ENCODE data around the gene KRTAP4-7. TPM values are rescaled to one million over a fixed set of nuclear protein-coding genes. Genes with fewer than 3 reads are reported as not detected.
"Not testable (repeated sequence)": the region's sequence is repeated elsewhere in the genome, so short reads cannot be mapped to it uniquely, and the experiment has no call there.

KRTAP4-7 gene
- total RNA-seq, 1 donor from 2014 or later = not detected

DNA sequence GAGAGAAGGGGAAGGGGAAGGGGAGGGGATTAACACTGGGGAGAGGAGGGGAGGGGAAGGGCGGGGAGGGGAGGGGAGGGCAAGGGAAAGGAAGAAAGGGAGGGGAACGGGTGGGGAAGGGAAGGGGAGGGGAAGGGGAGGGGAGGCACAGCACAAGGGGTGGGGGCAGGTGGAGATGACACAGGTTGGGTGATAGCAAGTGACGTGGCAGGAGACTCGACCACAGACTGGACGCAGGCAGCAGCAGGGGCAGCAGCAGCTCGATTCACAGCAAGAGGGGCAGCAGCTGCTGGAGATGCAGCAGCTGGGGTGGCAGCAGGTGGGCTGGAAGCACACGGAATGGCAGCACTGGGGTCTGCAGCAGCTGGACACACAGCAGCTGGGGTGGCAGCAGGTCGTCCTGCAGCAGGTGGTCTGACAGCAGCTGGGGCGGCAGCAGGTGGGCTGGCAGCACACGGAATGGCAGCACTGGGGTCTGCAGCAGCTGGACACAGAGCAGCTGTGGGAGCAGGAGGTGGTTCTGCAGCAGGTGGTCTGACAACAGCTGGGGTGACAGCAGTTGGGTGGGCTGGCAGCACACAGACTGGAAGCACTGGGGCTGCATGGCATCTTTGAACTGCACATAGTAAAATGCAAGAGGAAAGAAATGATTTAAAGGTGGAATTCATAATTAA lies 17.8 kb downstream of the KRTAP4-7 start, which contains the start of gene KRTAP4-16:
TSS of gene KRTAP4-16 (minus strand) at position 624 of the 674 bp plus-strand sequence. CDS start at position 624, 0 bp downstream.
- Mint-ChIP-seq H3K4me3 (no peak within 1 kb of the TSS), H3K36me3 (peaks cover 5% of the 10 kb centered on the region), H3K27me3 (no peaks in the 10 kb centered on the region), H3K27ac (no peak within 1 kb of the TSS), H3K9me3 (peaks cover 6% of the 10 kb centered on the region), H3K4me1 (ENCODE audit: unreplicated experiment) (peaks cover 14% of the 10 kb centered on the region)
- DNase-seq (ENCODE audit: extremely low spot score, unreplicated experiment) = no peak
- no peak for TF ChIP-seq CTCF (conservative IDR thresholded peaks at IDR 0.05)

DNA sequence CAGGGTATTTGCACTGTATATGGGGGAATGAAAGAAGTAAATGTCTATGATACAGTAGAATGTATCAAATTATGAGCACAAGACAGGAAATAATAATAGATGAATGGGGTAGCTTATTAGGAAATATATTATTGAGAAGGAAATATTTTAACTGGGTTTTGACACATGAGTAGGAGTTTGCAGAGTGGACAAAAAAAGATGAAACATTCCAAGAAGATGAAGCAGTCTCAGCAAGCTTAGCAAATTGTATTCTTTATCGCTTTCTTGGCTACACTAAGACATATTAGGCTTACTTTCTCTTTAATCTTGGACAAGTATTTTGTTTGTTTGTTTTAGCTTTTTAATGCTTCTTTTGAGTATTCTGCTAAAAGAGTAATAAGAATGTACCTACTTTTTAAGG lies 19.9 kb downstream of the KRTAP4-7 start:
- Mint-ChIP-seq H3K4me1 (ENCODE audit: unreplicated experiment) (peaks cover 14% of the 10 kb centered on the region), H3K4me3 (no peak overlapping the region), H3K27me3 (no peaks in the 10 kb centered on the region), H3K9me3 (peaks cover 10% of the 10 kb centered on the region), H3K27ac (no peak overlapping the region), H3K36me3 (peaks cover 5% of the 10 kb centered on the region)
- TF ChIP-seq CTCF (conservative IDR thresholded peaks at IDR 0.05) = no peak
- DNase-seq (ENCODE audit: extremely low spot score, unreplicated experiment) = no peak

- not testable (repeated sequence) for H3K27me3 Mint-ChIP-seq; DNase-seq (ENCODE audit: extremely low spot score, unreplicated experiment); H3K4me3 Mint-ChIP-seq; H3K36me3 Mint-ChIP-seq; H3K27ac Mint-ChIP-seq
- peaks cover 12% of the 10 kb centered on the region for H3K9me3 Mint-ChIP-seq
- peaks cover 14% of the 10 kb centered on the region for H3K4me1 Mint-ChIP-seq (ENCODE audit: unreplicated experiment)
Measured at GRCh38 chr17:41104386-41105038, 20.6 kb downstream of the KRTAP4-7 start.

DNA sequence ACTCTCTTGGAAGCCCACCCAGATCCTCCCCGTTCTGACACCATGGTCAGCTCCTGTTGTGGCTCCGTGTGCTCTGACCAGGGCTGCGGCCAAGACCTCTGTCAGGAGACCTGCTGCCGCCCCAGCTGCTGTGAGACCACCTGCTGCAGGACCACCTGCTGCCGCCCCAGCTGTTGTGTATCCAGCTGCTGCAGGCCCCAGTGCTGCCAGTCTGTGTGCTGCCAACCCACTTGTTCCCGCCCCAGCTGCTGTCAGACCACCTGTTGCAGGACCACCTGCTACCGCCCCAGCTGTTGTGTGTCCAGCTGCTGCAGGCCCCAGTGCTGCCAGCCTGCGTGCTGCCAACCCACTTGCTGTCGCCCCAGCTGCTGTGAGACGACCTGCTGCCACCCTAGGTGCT lies 21.4 kb downstream of the KRTAP4-7 start, which contains the start of gene KRTAP4-9:
TSS of gene KRTAP4-9 (plus strand) at position 43 of the 400 bp plus-strand sequence. CDS start at position 43, 0 bp downstream.
- H3K4me1 Mint-ChIP-seq (ENCODE audit: unreplicated experiment); H3K27ac Mint-ChIP-seq; H3K36me3 Mint-ChIP-seq; DNase-seq (ENCODE audit: extremely low spot score, unreplicated experiment); H3K4me3 Mint-ChIP-seq; H3K27me3 Mint-ChIP-seq; H3K9me3 Mint-ChIP-seq: not testable (repeated sequence)

DNA sequence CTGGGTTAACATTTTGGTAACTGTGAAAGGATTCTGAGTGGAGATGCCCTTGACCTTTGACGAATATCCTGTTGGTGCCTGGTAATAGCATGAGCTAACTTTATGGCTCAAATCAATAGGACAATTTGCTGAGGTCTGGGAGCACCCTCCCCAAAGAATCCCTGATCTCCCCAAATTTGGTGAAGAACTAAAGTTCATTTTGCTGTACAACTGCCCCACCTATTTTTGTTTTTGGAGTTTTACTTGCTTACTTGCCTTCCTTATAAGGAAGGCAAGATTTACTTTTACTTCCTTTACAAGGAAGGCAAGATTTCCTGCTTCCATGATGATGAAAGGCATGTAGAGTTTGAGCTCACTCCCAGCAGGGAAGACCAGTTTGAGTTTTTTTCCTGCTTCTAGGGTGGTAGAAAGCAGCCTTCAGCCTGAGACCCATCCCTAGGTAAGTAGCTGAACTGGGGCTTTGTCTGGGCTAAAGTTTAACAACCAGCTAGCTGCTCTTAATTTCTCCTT lies 24.0 kb downstream of the KRTAP4-7 start:
- H3K36me3 Mint-ChIP-seq = no peaks in the 10 kb centered on the region
- H3K9me3 Mint-ChIP-seq = peaks cover 6% of the 10 kb centered on the region
- H3K4me3 Mint-ChIP-seq = peak overlapping the region; percentile 24
- peaks cover 4% of the 10 kb centered on the region for H3K4me1 Mint-ChIP-seq (ENCODE audit: unreplicated experiment)
- H3K27me3 Mint-ChIP-seq = no peaks in the 10 kb centered on the region
- TF ChIP-seq CTCF (conservative IDR thresholded peaks at IDR 0.05) = no peak
- no peak for DNase-seq (ENCODE audit: extremely low spot score, unreplicated experiment)
- H3K27ac Mint-ChIP-seq = peak overlapping the region; percentile 24

DNA sequence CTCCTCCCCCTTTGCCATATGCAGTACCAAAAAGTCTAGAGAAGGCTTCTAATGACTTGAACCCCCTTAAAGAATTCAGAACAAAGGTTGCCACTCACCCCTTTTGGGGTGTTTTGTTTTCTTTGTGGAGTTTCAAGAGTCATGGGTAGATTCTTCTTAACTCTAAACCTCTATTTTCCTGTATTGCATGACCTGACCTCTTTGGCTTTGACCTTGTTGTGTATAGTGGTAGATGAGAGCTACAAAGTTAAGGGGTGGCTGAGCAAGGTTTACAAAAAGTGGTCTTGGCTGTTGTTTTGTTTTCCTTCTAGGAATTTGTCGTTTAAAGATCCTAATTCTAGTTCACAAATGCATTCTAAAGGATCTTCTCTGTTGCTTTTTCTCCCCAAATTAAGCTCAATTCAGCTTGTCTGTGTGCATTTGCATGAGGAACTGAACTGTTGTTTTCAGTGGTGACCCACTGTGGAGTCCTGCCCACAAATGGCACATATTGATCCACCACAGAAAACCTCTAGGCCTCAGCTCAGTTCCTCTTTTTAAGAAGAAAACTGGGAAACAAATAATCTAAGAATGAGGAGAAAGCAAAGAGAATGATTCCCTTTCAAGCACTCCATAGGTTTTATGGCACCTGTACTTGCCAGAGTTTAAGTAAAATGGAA lies 24.9 kb downstream of the KRTAP4-7 start:
- H3K4me3 Mint-ChIP-seq; H3K27me3 Mint-ChIP-seq; H3K9me3 Mint-ChIP-seq; H3K27ac Mint-ChIP-seq; DNase-seq (ENCODE audit: extremely low spot score, unreplicated experiment); H3K36me3 Mint-ChIP-seq; H3K4me1 Mint-ChIP-seq (ENCODE audit: unreplicated experiment): not testable (repeated sequence)

Data from type B pancreatic cell (in vitro differentiated cells).